HL-60/S4 (cell line): Measurements from ENCODE around the gene SLIT3.
"Not testable (repeated sequence)": the region's sequence is repeated elsewhere in the genome, so short reads cannot be mapped to it uniquely, and the experiment has no call there.

Experiments
- in situ Hi-C: fragments of 300-500 bp; cut with MboI; formaldehyde crosslinking; loops from 2 replicates; pipeline ENCODE4 v1.14.3; 2022; ENCODE audit warnings: low sequenced_read_pairs

Gene SLIT3

GRCh38 chr5:169151051-169151805 lies 149.7 kb downstream of the SLIT3 start:
- in situ Hi-C loops = no loop called here

- in situ Hi-C loops = no loop called here
Observed at GRCh38 chr5:169150108-169150507, 150.8 kb downstream of the SLIT3 start.

GRCh38 chr5:169149317-169149716 lies 151.6 kb downstream of the SLIT3 start:
- in situ Hi-C loops = no loop called here

- in situ Hi-C loops = no loop called here
Observed at GRCh38 chr5:169148138-169148740, 152.7 kb downstream of the SLIT3 start.

GRCh38 chr5:169147534-169147933 lies 153.4 kb downstream of the SLIT3 start:
- in situ Hi-C loops = no loop called here

- in situ Hi-C loops = no loop called here
Observed at GRCh38 chr5:169146158-169146557, 154.8 kb downstream of the SLIT3 start.

GRCh38 chr5:169142264-169142970 lies 158.5 kb downstream of the SLIT3 start:
- in situ Hi-C loops = no loop called here

GRCh38 chr5:169140215-169140614 lies 160.7 kb downstream of the SLIT3 start:
- in situ Hi-C loops = not testable (repeated sequence)

- in situ Hi-C loops = no loop called here
Observed at GRCh38 chr5:169139480-169140050, 161.4 kb downstream of the SLIT3 start.

GRCh38 chr5:169133531-169133930 lies 167.4 kb downstream of the SLIT3 start:
- in situ Hi-C loops = no loop called here

- in situ Hi-C loops = no loop called here
Observed at GRCh38 chr5:169132302-169132660, 168.7 kb downstream of the SLIT3 start.

- in situ Hi-C loops = no loop called here
Observed at GRCh38 chr5:169131616-169132301, 169.2 kb downstream of the SLIT3 start.

- in situ Hi-C loops = no loop called here
Observed at GRCh38 chr5:169128679-169129078, 172.3 kb downstream of the SLIT3 start.

- in situ Hi-C loops = no loop called here
Observed at GRCh38 chr5:169127431-169127830, 173.5 kb downstream of the SLIT3 start.

- in situ Hi-C loops = no loop called here
Observed at GRCh38 chr5:169126481-169127021, 174.4 kb downstream of the SLIT3 start.

- in situ Hi-C loops = no loop called here
Observed at GRCh38 chr5:169125571-169125970, 175.4 kb downstream of the SLIT3 start.

GRCh38 chr5:169122951-169123350 lies 178.0 kb downstream of the SLIT3 start:
- in situ Hi-C loops = no loop called here

GRCh38 chr5:169121630-169122420 lies 179.1 kb downstream of the SLIT3 start:
- in situ Hi-C loops = no loop called here

- in situ Hi-C loops = no loop called here
Observed at GRCh38 chr5:169119288-169120048, 181.5 kb downstream of the SLIT3 start.
